ENCODE data around the gene CHSY1.

DNA sequence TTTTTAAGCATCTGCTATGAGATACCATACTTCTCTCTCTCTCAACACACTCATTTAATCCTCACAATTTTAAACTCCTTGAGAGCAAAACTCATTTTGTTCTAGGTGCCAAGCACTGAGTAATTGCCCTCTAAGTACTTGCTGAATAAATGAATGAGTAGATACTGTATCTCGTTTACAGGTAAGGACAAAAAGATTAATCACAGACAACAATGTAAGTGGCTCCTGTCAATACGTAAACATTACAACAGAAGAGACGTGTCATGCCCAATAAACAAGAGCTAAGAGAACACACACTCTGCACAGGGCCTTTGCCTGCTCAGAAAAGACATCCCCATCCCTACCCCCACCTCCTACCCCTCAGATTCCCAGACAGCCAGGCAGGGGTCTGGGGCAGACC, 59.8 kb downstream of the CHSY1 start:
- TF ChIP-seq, protein P1, sequence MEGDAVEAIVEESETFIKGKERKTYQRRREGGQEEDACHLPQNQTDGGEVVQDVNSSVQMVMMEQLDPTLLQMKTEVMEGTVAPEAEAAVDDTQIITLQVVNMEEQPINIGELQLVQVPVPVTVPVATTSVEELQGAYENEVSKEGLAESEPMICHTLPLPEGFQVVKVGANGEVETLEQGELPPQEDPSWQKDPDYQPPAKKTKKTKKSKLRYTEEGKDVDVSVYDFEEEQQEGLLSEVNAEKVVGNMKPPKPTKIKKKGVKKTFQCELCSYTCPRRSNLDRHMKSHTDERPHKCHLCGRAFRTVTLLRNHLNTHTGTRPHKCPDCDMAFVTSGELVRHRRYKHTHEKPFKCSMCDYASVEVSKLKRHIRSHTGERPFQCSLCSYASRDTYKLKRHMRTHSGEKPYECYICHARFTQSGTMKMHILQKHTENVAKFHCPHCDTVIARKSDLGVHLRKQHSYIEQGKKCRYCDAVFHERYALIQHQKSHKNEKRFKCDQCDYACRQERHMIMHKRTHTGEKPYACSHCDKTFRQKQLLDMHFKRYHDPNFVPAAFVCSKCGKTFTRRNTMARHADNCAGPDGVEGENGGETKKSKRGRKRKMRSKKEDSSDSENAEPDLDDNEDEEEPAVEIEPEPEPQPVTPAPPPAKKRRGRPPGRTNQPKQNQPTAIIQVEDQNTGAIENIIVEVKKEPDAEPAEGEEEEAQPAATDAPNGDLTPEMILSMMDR (IDR thresholded peaks at IDR 0.05): no peak
- TF ChIP-seq POLR2A (IDR thresholded peaks at IDR 0.05): no peak
- no peak for TF ChIP-seq POLR2AphosphoS5 (IDR thresholded peaks at IDR 0.05; ENCODE audit: insufficient read depth in 1 of 2, low read depth in 1 of 2)
